Upper lobe of left lung (tissue), 6 donors: ENCODE measurements around the gene ZCCHC24. TPM values are rescaled to one million over a fixed set of nuclear protein-coding genes. Genes with fewer than 3 reads are reported as not detected.

ENCODE experiments used
- ATAC-seq, 2 donors: fragments of 200-7000 bp; cut with Tn5 transposase; one replicate each; pipeline ENCODE4 v1.9.1; 2022; ENCODE audit warnings: mild to moderate bottlenecking in 2 of 2, moderate library complexity in 2 of 2; ENCODE audit not compliant: low FRiP score in 2 of 2
- DNase-seq, 2 donors: peaks; one replicate each; pipeline ENCODE4 v3.0.0-alpha.2; 2019 to 2020
- H3K27ac ChIP-seq, 4 donors: fragments of 200-600 bp; sonication (generic); one replicate each; pipeline ENCODE4 v1.5.1; 2016 to 2019
- H3K27me3 ChIP-seq, 4 donors: fragments of 200-600 bp; sonication (generic); one replicate each; pipeline ENCODE4 v1.5.1; 2017 to 2019
- H3K36me3 ChIP-seq, 4 donors: fragments of 200-600 bp; sonication (generic); one replicate each; pipeline ENCODE4 v1.5.1; 2016 to 2019
- H3K4me1 ChIP-seq, 4 donors: fragments of 200-600 bp; sonication (generic); one replicate each; pipeline ENCODE4 v1.5.1; 2018 to 2019
- H3K4me3 ChIP-seq, 4 donors: fragments of 200-600 bp; sonication (generic); one replicate each; pipeline ENCODE4 v1.5.1; 2017 to 2019; ENCODE audit warnings: mild to moderate bottlenecking in 2 of 4, moderate library complexity in 1 of 4
- H3K9me3 ChIP-seq, 4 donors: fragments of 200-600 bp; sonication (generic); one replicate each; pipeline ENCODE4 v1.5.1; 2018 to 2019
- EP300 ChIP-seq, 4 donors: sonication (generic); formaldehyde crosslinking; IDR thresholded peaks; one replicate each; pipeline ENCODE4 v1.5.1; 2017; ENCODE audit warnings: antibody characterized with exemption in 4 of 4, control low read depth in 2 of 4
- POLR2A ChIP-seq, 4 donors: fragments of 450-650 bp; IDR thresholded peaks; one replicate each; pipeline ENCODE4 v1.5.1; 2016 to 2017; ENCODE audit warnings: antibody characterized with exemption in 4 of 4, mild to moderate bottlenecking in 2 of 4
- POLR2AphosphoS5 ChIP-seq, 2 donors: sonication (generic); formaldehyde crosslinking; IDR thresholded peaks; one replicate each; pipeline ENCODE4 v1.5.1; 2017; ENCODE audit warnings: antibody characterized with exemption in 2 of 2
- WGBS, 2 donors: methylation state at CpG; one replicate each; pipeline ENCODE4 v1.1.5; 2017 to 2018; 5-methylcytosine and 5-hydroxymethylcytosine counted together
- total RNA-seq, 6 donors: library from RNA; depleted of rRNA in 4 of 6; stranded (reverse); fragments of >200 nt in 4 of 6; gene quantifications; one replicate each; pipeline versions ENCODE4 v1.1.0 to v1.2.1, GENCODE V29; 2016 to 2021
- TF ChIP-seq, protein P1 (sequence below), 6 experiments: fragments of 450-650 bp in 4 of 6; fragments of 200-600 bp in 2 of 6; sonication (generic) in 2 of 6; IDR thresholded peaks; one replicate each; pipeline ENCODE4 v1.5.1; 2016 to 2019; ENCODE audit warnings: antibody characterized with exemption in 6 of 6
- donor health status: DM: no; HTN: no; CAD: no; lungs with moderate emphysema.
- donor health status: DM: no; HTN: yes; CAD: no; lungs with severe emphysema.

ZCCHC24 gene
- total RNA-seq, 6 donors from 2014 or later = 12.6 to 45.7 (median 21.0) TPM

GRCh38 chr10:79409038-79409725 is 36.2 kb downstream of the ZCCHC24 start:
- Histone ChIP-seq H3K27me3 (no peaks in the 10 kb centered on the region), H3K9me3 (no peaks in the 10 kb centered on the region), H3K4me1 (peaks cover 50 to 79% (median 73%) of the 10 kb centered on the region in 4 donors), H3K4me3 (no peak overlapping the region), H3K36me3 (no peaks in the 10 kb centered on the region), H3K27ac (peak overlapping the region in 3 of 4 donors; percentile 15 to 70 (median 68))
- no peak for ATAC-seq
- DNase-seq = no peak
- 78 to 92% methylated on average over 6 of the region's 6 CpGs for WGBS, 2 donors
- TF ChIP-seq EP300 (IDR thresholded peaks at IDR 0.05) (no peak), POLR2AphosphoS5 (IDR thresholded peaks at IDR 0.05) (no peak), POLR2A (IDR thresholded peaks at IDR 0.05) (no peak)
- TF ChIP-seq, protein P1, sequence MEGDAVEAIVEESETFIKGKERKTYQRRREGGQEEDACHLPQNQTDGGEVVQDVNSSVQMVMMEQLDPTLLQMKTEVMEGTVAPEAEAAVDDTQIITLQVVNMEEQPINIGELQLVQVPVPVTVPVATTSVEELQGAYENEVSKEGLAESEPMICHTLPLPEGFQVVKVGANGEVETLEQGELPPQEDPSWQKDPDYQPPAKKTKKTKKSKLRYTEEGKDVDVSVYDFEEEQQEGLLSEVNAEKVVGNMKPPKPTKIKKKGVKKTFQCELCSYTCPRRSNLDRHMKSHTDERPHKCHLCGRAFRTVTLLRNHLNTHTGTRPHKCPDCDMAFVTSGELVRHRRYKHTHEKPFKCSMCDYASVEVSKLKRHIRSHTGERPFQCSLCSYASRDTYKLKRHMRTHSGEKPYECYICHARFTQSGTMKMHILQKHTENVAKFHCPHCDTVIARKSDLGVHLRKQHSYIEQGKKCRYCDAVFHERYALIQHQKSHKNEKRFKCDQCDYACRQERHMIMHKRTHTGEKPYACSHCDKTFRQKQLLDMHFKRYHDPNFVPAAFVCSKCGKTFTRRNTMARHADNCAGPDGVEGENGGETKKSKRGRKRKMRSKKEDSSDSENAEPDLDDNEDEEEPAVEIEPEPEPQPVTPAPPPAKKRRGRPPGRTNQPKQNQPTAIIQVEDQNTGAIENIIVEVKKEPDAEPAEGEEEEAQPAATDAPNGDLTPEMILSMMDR (IDR thresholded peaks at IDR 0.05) = no peak

GRCh38 chr10:79407811-79408795 is 37.3 kb downstream of the ZCCHC24 start:
- H3K4me3 ChIP-seq = no peak overlapping the region
- H3K36me3 ChIP-seq = no peaks in the 10 kb centered on the region
- H3K4me1 ChIP-seq = peaks cover 51 to 80% (median 75%) of the 10 kb centered on the region in 4 donors
- TF ChIP-seq, protein P1 (IDR thresholded peaks at IDR 0.05) = no peak
- TF ChIP-seq POLR2A (IDR thresholded peaks at IDR 0.05) (no peak), EP300 (IDR thresholded peaks at IDR 0.05) (no peak), POLR2AphosphoS5 (IDR thresholded peaks at IDR 0.05) (no peak)
- DNase-seq (no peak), ATAC-seq (peak in 1 of 2 donors; percentile 54)
- H3K27ac ChIP-seq = peak overlapping the region; percentile 53 to 87 (median 80)
- 75 to 85% methylated on average over 11 to 16 of the region's 17 CpGs for WGBS, 2 donors
- no peaks in the 10 kb centered on the region for H3K27me3 ChIP-seq
- H3K9me3 ChIP-seq = no peaks in the 10 kb centered on the region

DNA sequence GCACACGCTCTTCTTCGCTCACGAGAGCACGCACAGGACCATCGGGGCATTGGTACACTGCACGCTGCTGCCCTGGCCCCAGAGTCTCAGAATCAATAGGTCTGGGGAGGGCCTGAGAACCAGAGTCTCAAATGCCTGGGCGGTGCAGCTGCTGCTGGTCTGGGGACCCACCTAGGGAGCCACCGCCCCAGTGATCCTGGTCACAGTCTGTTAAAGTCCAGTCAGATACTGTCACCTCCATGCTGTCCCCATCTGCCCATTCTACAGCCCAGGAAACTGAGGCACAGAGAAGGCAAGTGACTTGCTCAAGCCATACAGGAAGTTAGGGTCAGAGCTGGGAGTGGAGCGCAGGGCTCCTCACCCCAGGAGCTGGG is 38.0 kb downstream of the ZCCHC24 start:
- DNase-seq (no peak), ATAC-seq (no peak)
- H3K9me3 ChIP-seq = no peaks in the 10 kb centered on the region
- peaks cover 53 to 80% (median 77%) of the 10 kb centered on the region in 4 donors for H3K4me1 ChIP-seq
- no peaks in the 10 kb centered on the region for H3K27me3 ChIP-seq
- H3K36me3 ChIP-seq = no peaks in the 10 kb centered on the region
- WGBS, 2 donors = 80 to 86% methylated on average over 6 to 9 of the region's 9 CpGs
- TF ChIP-seq POLR2A (IDR thresholded peaks at IDR 0.05) = no peak
- TF ChIP-seq, protein P1 (IDR thresholded peaks at IDR 0.05) = no peak
- TF ChIP-seq EP300 (IDR thresholded peaks at IDR 0.05) = no peak
- no peak for TF ChIP-seq POLR2AphosphoS5 (IDR thresholded peaks at IDR 0.05)
- peak overlapping the region; percentile 53 to 87 (median 80) for H3K27ac ChIP-seq
- H3K4me3 ChIP-seq = no peak overlapping the region

DNA sequence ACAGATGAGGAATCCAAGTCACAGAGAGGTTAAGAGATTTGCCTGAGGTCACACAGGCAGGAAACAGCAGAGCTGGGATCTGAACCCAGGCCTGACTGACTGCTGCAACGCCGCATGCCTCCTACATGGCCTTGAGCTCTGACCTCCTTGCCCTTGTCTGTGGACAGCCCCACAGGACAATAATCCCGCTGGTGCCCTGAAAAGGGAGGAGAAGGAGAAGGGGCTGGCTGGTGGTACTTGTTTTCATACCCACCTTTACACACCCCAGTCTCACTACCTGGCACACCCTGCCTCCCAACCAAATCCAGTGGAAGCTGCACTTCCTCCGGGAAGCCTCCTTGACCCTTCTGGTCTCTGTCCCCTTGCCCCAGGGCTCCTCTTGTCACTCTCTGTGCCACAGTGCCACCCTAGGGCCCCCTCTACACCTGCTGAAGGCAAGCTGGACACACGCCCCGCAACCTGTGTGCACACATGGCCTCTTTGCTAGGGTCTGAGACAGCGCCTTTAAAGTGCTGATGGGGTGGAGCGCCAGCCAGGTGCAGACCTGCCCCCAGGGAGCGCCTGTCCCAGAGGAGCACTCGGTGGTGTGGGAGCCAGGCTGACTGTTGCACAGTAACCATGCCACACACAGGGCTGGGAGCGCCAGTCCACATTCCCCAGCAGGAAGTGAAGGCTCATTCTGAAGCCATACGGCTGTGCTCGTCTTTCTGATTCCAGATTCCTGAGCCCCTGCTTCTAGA is 38.6 kb downstream of the ZCCHC24 start:
- Histone ChIP-seq H3K36me3 (no peaks in the 10 kb centered on the region), H3K27ac (peak overlapping the region; percentile 53 to 87 (median 80)), H3K27me3 (no peaks in the 10 kb centered on the region), H3K9me3 (no peaks in the 10 kb centered on the region), H3K4me3 (no peak overlapping the region), H3K4me1 (peaks cover 51 to 81% (median 76%) of the 10 kb centered on the region in 4 donors)
- DNase-seq (no peak), ATAC-seq (no peak)
- TF ChIP-seq EP300 (IDR thresholded peaks at IDR 0.05) (no peak), POLR2A (IDR thresholded peaks at IDR 0.05) (no peak), POLR2AphosphoS5 (IDR thresholded peaks at IDR 0.05) (no peak)
- TF ChIP-seq, protein P1 (IDR thresholded peaks at IDR 0.05) = no peak
- 71 to 82% methylated on average over 9 to 13 of the region's 13 CpGs for WGBS, 2 donors
